Measurements from ENCODE around the gene PLOD1.
A peak's percentile ranks its signal among the peaks of the same experiment; 100 is the strongest.

The PLOD1 gene

GRCh38 chr1:11952455-11953109, 18.1 kb downstream of the PLOD1 start:
- no peak overlapping the region for H3K4me3 ChIP-seq (ENCODE audit: low read depth in 1 of 2, low read length in 1 of 2)
- no peak for TF ChIP-seq CTCF (IDR thresholded peaks at IDR 0.05)
- H3K27ac ChIP-seq, result peak overlapping the region; percentile 57
- peaks cover 30 to 32% of the 10 kb centered on the region in 2 experiments for H3K4me1 ChIP-seq (ENCODE audit: control insufficient read depth in 1 of 2, insufficient read depth in 1 of 2, low read depth in 1 of 2, low read length in 1 of 2)
- H3K27me3 ChIP-seq, result no peaks in the 10 kb centered on the region
- peaks cover 66% of the 10 kb centered on the region for H3K36me3 ChIP-seq
- H3K9me3 ChIP-seq, result no peaks in the 10 kb centered on the region

GRCh38 chr1:11955221-11955620, 20.7 kb downstream of the PLOD1 start:
- peaks cover 58% of the 10 kb centered on the region for H3K36me3 ChIP-seq
- peaks cover 34 to 36% of the 10 kb centered on the region in 2 experiments for H3K4me1 ChIP-seq (ENCODE audit: control insufficient read depth in 1 of 2, insufficient read depth in 1 of 2, low read depth in 1 of 2, low read length in 1 of 2)
- H3K9me3 ChIP-seq, result no peaks in the 10 kb centered on the region
- TF ChIP-seq CTCF (IDR thresholded peaks at IDR 0.05), result peak; percentile 29
- H3K27me3 ChIP-seq, result no peaks in the 10 kb centered on the region
- H3K4me3 ChIP-seq (ENCODE audit: low read depth in 1 of 2, low read length in 1 of 2), result peak overlapping the region in 1 of 2 experiments; percentile 27
- peak overlapping the region; percentile 92 for H3K27ac ChIP-seq

- Histone ChIP-seq H3K4me1 (ENCODE audit: control insufficient read depth in 1 of 2, insufficient read depth in 1 of 2, low read depth in 1 of 2, low read length in 1 of 2) (peaks cover 53 to 54% of the 10 kb centered on the region in 2 experiments), H3K27me3 (no peaks in the 10 kb centered on the region), H3K36me3 (peaks cover 40% of the 10 kb centered on the region), H3K9me3 (no peaks in the 10 kb centered on the region), H3K4me3 (ENCODE audit: low read depth in 1 of 2, low read length in 1 of 2) (no peak overlapping the region), H3K27ac (peak overlapping the region; percentile 92)
- TF ChIP-seq CTCF (IDR thresholded peaks at IDR 0.05), result no peak
Observed at GRCh38 chr1:11957398-11957797, 22.9 kb downstream of the PLOD1 start.

GRCh38 chr1:11957897-11958296, 23.4 kb downstream of the PLOD1 start:
- no peak for TF ChIP-seq CTCF (IDR thresholded peaks at IDR 0.05)
- H3K9me3 ChIP-seq, result no peaks in the 10 kb centered on the region
- no peaks in the 10 kb centered on the region for H3K27me3 ChIP-seq
- no peak overlapping the region for H3K27ac ChIP-seq
- no peak overlapping the region for H3K4me3 ChIP-seq (ENCODE audit: low read depth in 1 of 2, low read length in 1 of 2)
- H3K36me3 ChIP-seq, result peaks cover 39% of the 10 kb centered on the region
- peaks cover 53 to 54% of the 10 kb centered on the region in 2 experiments for H3K4me1 ChIP-seq (ENCODE audit: control insufficient read depth in 1 of 2, insufficient read depth in 1 of 2, low read depth in 1 of 2, low read length in 1 of 2)

GRCh38 chr1:11960276-11960675, 25.8 kb downstream of the PLOD1 start:
- H3K36me3 ChIP-seq, result peaks cover 55% of the 10 kb centered on the region
- no peaks in the 10 kb centered on the region for H3K27me3 ChIP-seq
- no peaks in the 10 kb centered on the region for H3K9me3 ChIP-seq
- peak overlapping the region in 1 of 2 experiments; percentile 53 for H3K4me3 ChIP-seq (ENCODE audit: low read depth in 1 of 2, low read length in 1 of 2)
- H3K4me1 ChIP-seq (ENCODE audit: control insufficient read depth in 1 of 2, insufficient read depth in 1 of 2, low read depth in 1 of 2, low read length in 1 of 2), result peaks cover 33 to 39% of the 10 kb centered on the region in 2 experiments
- peak overlapping the region; percentile 91 for H3K27ac ChIP-seq
- TF ChIP-seq CTCF (IDR thresholded peaks at IDR 0.05), result no peak
